Measurements from ENCODE around the gene EFCAB10.

Gene EFCAB10

DNA sequence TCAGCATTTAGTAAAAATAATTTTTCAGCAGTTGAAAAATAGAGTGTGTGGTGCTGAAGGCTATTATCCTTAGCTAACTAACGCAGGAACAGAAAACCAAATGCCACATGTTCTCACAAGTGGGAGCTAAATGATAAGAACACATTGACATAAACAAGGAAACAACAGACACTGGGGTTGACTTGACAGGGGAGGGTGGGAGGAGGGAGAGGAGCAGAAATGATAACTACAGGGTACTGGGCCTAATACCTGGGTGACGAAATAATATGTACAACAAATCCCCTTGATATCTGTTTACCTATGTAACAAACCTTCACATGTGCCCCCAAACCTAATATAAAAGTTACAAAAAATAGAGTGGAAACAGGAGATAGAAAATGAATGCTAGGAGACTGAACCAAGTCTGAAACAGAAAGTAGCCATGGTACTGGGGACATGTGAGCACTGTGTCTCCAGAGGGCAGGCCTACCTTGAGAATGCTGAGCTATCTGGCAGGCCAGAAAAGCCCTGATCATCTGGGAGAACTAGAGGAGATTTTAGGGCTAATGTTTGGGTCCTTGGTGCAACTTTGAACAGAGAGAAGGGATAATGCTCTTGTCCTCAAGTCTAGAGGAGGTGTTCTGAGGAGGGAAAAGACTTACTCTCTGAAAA is 4.7 kb upstream of the EFCAB10 start:
- Histone ChIP-seq H3K36me3 (ENCODE audit: insufficient read depth, low read length) (no peaks in the 10 kb centered on the region), H3K4me1 (ENCODE audit: insufficient read depth, low read length) (no peaks in the 10 kb centered on the region), H3K9me3 (ENCODE audit: control insufficient read depth, insufficient read depth, low read length) (peaks cover 3% of the 10 kb centered on the region; the same call in 1 of the 2 replicates), H3K9ac (ENCODE audit: low read depth, low read length) (no peak overlapping the region)

DNA sequence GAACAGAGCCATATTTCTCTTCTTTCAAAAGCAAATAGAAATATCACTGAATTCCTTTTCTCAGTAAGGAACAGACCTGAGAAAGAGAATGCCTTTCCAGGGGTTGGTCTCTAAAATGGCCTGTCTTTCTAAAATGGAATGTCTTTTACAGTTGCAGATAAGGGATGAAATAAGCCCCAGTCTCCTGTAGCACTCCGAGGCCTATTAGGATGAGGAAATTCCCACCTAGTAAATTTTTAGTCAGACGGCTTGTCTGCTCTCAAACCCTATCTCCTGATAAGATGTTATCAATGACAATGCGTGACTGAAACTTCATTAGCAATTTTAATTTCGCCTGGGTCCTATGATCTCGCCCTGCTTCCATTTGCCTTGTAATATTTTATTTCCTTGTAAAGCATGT is 2.9 kb upstream of the EFCAB10 start:
- Histone ChIP-seq H3K36me3 (ENCODE audit: insufficient read depth, low read length) (no peaks in the 10 kb centered on the region), H3K4me1 (ENCODE audit: insufficient read depth, low read length) (no peaks in the 10 kb centered on the region), H3K9ac (ENCODE audit: low read depth, low read length) (no peak overlapping the region), H3K9me3 (ENCODE audit: control insufficient read depth, insufficient read depth, low read length) (peaks cover 3% of the 10 kb centered on the region; the same call in 1 of the 2 replicates)

DNA sequence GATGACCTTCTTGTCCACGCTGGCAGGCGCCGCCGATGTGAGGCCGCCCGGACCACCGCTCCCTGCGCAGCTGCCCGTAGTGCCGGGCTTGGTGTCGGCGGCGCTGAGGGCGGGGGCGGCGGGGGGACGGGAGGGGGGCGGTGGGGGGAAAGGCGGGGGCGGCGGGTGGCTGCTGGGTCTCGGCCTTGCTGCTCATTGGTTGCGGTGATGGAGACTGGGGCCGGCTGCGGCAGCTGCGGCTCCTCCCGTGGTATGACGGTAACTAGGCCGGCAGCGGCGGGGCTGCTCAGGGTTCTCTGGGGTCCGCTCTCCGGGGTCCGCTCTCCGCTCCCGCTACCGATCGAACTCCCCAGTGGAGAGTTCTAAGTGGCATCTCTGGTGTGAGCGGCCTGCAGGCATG is 1.8 kb upstream of the EFCAB10 start:
- no peak overlapping the region for H3K9ac ChIP-seq (ENCODE audit: low read depth, low read length)

DNA sequence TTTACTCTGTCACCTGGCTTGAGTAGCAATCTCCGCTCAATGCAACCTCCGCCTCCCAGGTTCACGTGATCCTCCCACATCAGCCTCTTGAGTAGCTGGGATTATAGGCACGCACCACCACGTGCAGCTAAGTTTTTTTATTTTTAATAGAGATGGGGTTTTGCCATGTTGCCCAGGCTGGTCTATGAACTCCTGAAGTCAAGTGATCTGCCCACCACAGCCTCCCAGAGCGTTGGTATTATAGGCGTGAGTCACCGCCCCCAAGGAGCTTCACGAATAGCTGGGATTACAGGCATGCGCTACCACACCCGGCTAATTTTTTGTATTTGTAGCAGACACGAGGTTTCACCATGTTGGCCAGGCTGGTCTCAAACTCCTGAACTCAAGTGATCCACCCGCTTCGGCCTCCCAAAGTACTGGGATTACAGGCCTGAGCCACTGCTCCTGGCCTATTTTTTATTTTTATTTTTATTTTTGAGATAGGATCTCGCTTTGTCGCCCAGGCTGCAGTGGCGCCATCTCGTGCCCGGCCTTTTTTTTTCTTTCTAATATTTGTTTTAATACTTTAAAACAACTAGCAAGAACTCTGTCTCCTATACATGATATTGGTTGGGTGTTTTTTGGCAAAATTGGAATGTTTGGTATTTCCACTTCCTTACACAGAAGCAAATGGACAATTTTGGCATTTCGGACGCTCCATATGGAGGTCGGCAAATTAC is 1.1 kb downstream of the EFCAB10 start:
- peaks cover 3% of the 10 kb centered on the region; the same call in 1 of the 2 replicates for H3K9me3 ChIP-seq (ENCODE audit: control insufficient read depth, insufficient read depth, low read length)
- H3K9ac ChIP-seq (ENCODE audit: low read depth, low read length) = peak overlapping the region; percentile 58; the same call in 1 of the 2 replicates
- no peaks in the 10 kb centered on the region for H3K36me3 ChIP-seq (ENCODE audit: insufficient read depth, low read length)
- H3K4me1 ChIP-seq (ENCODE audit: insufficient read depth, low read length) = no peaks in the 10 kb centered on the region

More for the DNA sequence above, 1.8 kb upstream of the EFCAB10 start:
- Histone ChIP-seq H3K4me1 (ENCODE audit: insufficient read depth, low read length) (no peaks in the 10 kb centered on the region), H3K36me3 (ENCODE audit: insufficient read depth, low read length) (no peaks in the 10 kb centered on the region), H3K9me3 (ENCODE audit: control insufficient read depth, insufficient read depth, low read length) (peaks cover 3% of the 10 kb centered on the region; the same call in 1 of the 2 replicates)

DNA sequence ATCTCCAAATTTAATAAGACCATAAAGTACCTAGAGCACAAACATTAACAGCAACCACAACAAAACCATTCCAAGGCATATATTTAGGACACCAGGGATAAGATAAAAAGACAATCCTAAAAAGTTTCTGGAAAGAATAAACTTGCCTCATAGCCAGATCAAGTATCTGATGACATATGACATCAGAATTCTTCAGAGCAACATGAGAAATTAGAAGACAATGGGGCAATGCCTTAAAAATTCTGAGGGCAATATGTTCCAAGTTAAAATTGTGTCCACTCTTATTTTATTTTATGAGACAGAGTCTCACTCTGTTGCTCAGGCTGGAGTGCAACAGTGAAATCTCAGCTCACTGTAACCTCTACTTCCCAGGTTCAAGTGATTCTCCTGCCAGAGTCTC is 2.8 kb downstream of the EFCAB10 start:
- no peaks in the 10 kb centered on the region for H3K4me1 ChIP-seq (ENCODE audit: insufficient read depth, low read length)
- no peak overlapping the region for H3K9ac ChIP-seq (ENCODE audit: low read depth, low read length)
- H3K36me3 ChIP-seq (ENCODE audit: insufficient read depth, low read length) = no peaks in the 10 kb centered on the region
- no peaks in the 10 kb centered on the region for H3K9me3 ChIP-seq (ENCODE audit: control insufficient read depth, insufficient read depth, low read length)

DNA sequence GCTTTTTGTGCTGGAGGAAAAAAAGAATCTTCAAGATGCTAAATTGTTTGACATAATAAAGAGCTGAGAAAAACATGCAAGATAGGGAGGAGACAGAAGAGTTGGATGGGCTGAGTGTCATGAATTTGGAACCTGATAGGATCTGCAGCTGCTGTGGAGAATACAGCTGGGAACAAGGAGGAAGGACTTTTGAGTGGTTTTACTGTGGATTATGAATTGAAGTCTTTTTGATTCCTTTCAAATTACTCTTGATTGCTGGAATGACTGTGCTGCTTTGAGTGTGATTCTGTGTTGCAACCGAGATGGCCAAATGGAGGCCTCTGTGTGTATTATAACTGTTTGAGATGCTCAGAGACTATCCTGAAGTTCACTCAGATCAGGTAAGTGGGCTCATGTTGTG is 4.0 kb downstream of the EFCAB10 start:
- no peak overlapping the region for H3K9ac ChIP-seq (ENCODE audit: low read depth, low read length)
- no peaks in the 10 kb centered on the region for H3K36me3 ChIP-seq (ENCODE audit: insufficient read depth, low read length)
- H3K4me1 ChIP-seq (ENCODE audit: insufficient read depth, low read length) = no peaks in the 10 kb centered on the region
- H3K9me3 ChIP-seq (ENCODE audit: control insufficient read depth, insufficient read depth, low read length) = no peaks in the 10 kb centered on the region

DNA sequence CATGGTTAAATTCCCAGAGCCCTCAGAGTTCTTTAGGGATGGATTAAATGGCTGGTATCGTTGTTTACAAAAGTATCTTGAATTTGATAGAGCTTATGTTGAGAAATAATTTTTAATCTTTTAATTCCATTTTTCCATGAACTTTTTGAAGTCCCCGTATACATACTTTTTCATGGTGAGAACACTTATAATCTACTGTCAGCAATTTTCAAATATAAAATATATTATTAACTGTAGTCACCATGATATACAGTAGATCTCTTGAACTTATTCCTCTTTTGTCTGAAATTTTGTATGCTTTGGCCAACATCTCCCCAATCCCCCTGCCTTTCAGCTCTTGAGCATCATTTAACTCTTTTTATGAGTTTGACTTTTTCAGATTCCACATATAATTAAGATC is 9.4 kb downstream of the EFCAB10 start:
- Histone ChIP-seq H3K36me3 (ENCODE audit: insufficient read depth, low read length) (no peaks in the 10 kb centered on the region), H3K9ac (ENCODE audit: low read depth, low read length) (no peak overlapping the region), H3K4me1 (ENCODE audit: insufficient read depth, low read length) (no peaks in the 10 kb centered on the region), H3K9me3 (ENCODE audit: control insufficient read depth, insufficient read depth, low read length) (no peaks in the 10 kb centered on the region)

DNA sequence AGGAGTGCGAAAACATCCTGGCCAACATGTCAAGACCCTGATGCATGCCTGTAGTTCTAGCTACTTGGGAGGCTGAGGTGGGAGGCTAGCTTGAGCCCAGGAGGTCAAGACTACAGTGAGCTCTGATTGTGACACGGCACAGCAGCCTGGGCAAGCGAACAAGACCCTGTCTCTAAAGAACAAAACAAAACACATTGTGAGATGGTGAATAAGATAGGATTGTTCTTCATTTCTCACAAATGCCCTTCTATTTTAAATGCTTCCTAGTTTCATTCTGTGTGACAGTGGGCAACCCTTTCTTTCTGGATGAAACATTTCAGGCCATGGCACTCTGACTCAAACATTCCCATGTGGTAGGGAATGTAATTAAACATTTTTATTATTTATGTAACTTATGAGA is 13.5 kb downstream of the EFCAB10 start:
- Histone ChIP-seq H3K36me3 (ENCODE audit: insufficient read depth, low read length) (peaks cover 4% of the 10 kb centered on the region; the same call in 1 of the 2 replicates), H3K9ac (ENCODE audit: low read depth, low read length) (no peak overlapping the region), H3K4me1 (ENCODE audit: insufficient read depth, low read length) (no peaks in the 10 kb centered on the region), H3K9me3 (ENCODE audit: control insufficient read depth, insufficient read depth, low read length) (no peaks in the 10 kb centered on the region)

DNA sequence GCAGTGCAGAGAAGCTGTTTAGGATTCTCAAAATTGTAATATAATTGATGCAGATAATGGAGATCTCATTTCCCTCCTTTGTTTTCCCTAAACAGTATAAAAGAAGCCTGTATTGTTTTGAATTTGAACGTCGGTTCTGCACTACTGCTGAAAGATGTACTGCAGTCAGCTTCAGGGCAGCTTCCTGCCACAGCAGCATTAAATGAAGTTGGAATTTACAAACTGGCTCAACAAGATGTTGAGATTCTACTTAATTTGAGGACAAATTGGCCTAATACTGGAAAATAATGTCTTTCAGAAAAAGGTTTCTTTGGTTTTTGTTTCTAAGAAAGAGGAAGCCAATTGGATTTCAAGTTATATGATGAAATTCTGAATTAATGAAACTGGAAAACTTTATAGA is 14.3 kb downstream of the EFCAB10 start:
- Histone ChIP-seq H3K9ac (ENCODE audit: low read depth, low read length) (no peak overlapping the region), H3K9me3 (ENCODE audit: control insufficient read depth, insufficient read depth, low read length) (no peaks in the 10 kb centered on the region), H3K36me3 (ENCODE audit: insufficient read depth, low read length) (peaks cover 4% of the 10 kb centered on the region; the same call in 1 of the 2 replicates), H3K4me1 (ENCODE audit: insufficient read depth, low read length) (no peaks in the 10 kb centered on the region)

DNA sequence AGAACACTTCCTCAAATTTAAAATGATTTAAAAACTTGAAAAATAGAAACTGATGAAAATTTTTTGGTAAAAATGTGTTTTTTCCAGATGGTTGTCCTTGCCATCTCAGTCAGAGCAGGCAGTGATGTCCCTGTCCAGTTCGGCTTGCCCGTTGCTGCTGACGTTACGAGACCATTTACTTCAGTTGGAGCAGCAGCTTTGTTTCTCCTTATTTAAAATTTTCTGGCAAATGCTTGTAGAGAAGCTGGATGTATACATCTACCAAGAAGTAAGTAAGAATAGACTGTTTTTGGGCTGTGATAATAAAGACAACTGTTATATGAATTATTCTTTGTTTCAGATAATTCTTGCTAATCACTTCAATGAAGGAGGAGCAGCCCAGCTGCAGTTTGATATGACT is 16.1 kb downstream of the EFCAB10 start:
- no peaks in the 10 kb centered on the region for H3K4me1 ChIP-seq (ENCODE audit: insufficient read depth, low read length)
- H3K9me3 ChIP-seq (ENCODE audit: control insufficient read depth, insufficient read depth, low read length) = no peaks in the 10 kb centered on the region
- peaks cover 5% of the 10 kb centered on the region; the same call in 1 of the 2 replicates for H3K36me3 ChIP-seq (ENCODE audit: insufficient read depth, low read length)
- H3K9ac ChIP-seq (ENCODE audit: low read depth, low read length) = no peak overlapping the region

DNA sequence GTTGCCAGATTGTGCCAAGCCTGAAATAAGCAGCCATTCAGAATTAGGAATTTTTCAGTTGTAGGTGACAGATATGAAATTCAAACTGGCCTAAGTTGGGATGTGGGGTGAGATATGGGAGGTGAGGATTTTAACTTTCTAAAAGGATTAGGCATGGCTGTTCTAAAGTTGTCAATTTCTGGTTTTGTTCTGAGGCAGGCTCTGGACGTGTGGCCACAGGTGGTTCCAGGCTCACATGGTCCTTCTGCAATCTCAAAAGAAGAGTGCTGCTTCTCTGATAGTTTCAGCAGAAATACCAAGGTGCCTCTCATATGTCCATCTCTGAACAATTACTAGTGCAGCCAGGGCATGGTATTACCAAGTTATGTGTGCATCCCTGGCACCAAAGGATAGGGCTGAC is 21.4 kb downstream of the EFCAB10 start:
- no peaks in the 10 kb centered on the region for H3K9me3 ChIP-seq (ENCODE audit: control insufficient read depth, insufficient read depth, low read length)
- no peak overlapping the region for H3K9ac ChIP-seq (ENCODE audit: low read depth, low read length)
- peaks cover 10% of the 10 kb centered on the region for H3K36me3 ChIP-seq (ENCODE audit: insufficient read depth, low read length)
- no peaks in the 10 kb centered on the region for H3K4me1 ChIP-seq (ENCODE audit: insufficient read depth, low read length)

DNA sequence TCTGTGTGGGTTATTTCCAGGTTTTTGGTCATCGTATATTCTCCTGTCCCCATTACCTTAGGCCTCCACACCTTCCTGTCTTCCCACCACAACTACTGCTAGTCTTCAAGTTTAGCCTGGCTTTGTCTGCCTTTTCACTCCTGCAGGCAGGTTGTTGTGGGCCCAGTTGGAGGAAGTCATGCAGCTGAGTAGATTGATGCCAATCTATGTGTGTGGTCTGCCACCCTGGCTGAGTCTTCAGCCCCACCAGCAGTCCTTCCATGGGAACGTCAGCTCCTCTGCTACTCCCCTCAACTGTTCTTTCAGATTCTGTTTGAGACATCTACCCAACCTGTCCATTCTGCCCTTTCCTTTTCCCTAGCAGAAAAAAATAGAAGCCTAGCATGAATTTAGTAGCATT is 43.0 kb downstream of the EFCAB10 start:
- Histone ChIP-seq H3K9ac (ENCODE audit: low read depth, low read length) (no peak overlapping the region), H3K4me1 (ENCODE audit: insufficient read depth, low read length) (no peaks in the 10 kb centered on the region), H3K9me3 (ENCODE audit: control insufficient read depth, insufficient read depth, low read length) (no peaks in the 10 kb centered on the region), H3K36me3 (ENCODE audit: insufficient read depth, low read length) (peaks cover 24% of the 10 kb centered on the region)

DNA sequence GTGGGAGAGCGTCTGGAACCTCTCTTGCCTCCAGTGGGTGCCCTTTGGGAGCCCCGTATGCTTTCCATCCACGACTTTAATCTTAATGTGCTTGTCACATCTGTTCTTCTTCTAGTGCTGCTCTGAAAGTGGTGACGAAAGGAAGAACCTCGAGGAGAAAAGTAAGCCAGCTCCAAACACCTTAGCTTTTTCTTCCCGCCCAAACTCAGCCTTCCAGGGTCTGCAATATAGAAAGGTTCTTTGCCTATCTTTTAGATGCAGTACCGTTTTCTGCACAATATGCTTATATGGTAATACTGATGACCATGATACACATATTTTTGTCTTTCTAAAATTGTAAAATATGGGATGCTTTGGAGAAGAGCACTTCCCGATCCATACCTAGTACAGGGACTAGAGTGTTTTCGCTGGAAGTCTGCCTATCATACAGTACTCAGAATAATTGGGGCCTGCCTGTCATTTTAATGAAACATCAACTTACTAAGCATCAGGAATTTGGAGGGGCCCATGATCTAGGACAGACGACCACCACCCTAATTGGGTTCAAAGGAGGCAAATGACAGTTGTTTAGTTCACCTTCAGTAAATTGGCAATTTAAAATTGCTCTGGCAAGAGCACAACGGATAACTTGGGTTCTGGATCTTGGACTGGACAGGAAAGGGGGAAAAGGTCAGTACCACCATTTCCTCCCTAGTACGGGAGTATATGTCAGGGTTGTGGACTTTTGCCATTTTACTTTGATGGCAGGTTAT is 48.4 kb downstream of the EFCAB10 start:
- peaks cover 3% of the 10 kb centered on the region; the same call in 1 of the 2 replicates for H3K36me3 ChIP-seq (ENCODE audit: insufficient read depth, low read length)
- no peaks in the 10 kb centered on the region for H3K9me3 ChIP-seq (ENCODE audit: control insufficient read depth, insufficient read depth, low read length)
- H3K4me1 ChIP-seq (ENCODE audit: insufficient read depth, low read length) = peaks cover 3% of the 10 kb centered on the region; the same call in 1 of the 2 replicates
- H3K9ac ChIP-seq (ENCODE audit: low read depth, low read length) = peak overlapping the region; percentile 90

DNA sequence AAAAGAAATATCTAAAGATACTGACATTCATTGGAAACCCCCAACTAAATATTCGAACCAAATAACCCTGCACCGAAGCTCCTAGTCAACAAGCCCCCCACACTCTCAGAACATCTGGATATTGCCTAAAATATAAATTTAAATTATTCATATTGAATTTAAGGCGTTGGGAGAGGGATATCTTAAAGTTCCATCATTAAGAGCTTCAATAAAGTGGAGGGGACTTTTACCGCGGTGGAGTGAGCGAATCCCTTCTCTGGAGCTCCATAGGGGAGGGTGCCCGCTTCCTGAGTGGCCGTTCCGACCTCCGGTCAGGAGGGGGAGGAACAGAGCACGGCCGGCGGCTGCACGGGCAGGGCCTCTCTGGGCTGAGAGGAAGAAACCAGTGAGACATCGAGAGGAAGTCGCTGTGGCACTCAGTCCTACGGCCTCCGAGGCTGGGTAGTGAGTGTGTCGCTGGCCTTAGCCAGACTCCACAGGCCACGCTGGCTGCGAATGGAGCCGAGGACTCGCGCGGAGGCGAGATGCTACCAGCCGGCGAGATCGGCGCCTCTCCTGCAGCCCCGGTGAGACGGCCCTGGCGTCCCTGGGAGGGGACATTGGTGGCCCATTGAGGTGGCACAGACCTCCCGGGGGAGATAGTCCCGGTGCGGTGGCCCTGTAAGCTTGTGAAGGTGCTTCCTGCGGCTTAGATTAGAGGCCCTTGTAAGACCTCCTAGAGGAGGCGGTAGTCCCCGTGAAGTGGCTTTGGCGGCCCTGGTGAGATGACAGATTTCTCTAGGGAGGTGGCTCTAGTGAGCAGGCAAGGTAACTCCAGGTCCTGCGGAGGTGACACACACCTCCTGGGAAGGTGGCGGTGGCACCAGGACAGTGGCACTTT is 49.3 kb downstream of the EFCAB10 start, which contains the start of gene RINT1:
RINT1 (plus strand) TSS at position 410 of the 880 bp plus-strand sequence; CDS start at position 525, 115 bp downstream.
- Histone ChIP-seq H3K36me3 (ENCODE audit: insufficient read depth, low read length) (peaks cover 3% of the 10 kb centered on the region; the same call in 1 of the 2 replicates), H3K9ac (ENCODE audit: low read depth, low read length) (peak within 1 kb of the TSS; percentile 90), H3K4me1 (ENCODE audit: insufficient read depth, low read length) (peaks cover 3% of the 10 kb centered on the region; the same call in 1 of the 2 replicates), H3K9me3 (ENCODE audit: control insufficient read depth, insufficient read depth, low read length) (no peaks in the 10 kb centered on the region)
